HG02571 (cell line): Measurements from ENCODE around the gene IMMP2L.

Source experiments
- ATAC-seq: cut with Tn5 transposase; IDR thresholded peaks from one replicate; pipeline ENCODE4 v1.9.1; 2021; ENCODE audit warnings: mild to moderate bottlenecking, moderate library complexity; ENCODE audit not compliant: unreplicated experiment

Gene IMMP2L

GRCh38 chr7:111401516-111401915 is 160.8 kb downstream of the IMMP2L start:
- ATAC-seq = no peak

DNA sequence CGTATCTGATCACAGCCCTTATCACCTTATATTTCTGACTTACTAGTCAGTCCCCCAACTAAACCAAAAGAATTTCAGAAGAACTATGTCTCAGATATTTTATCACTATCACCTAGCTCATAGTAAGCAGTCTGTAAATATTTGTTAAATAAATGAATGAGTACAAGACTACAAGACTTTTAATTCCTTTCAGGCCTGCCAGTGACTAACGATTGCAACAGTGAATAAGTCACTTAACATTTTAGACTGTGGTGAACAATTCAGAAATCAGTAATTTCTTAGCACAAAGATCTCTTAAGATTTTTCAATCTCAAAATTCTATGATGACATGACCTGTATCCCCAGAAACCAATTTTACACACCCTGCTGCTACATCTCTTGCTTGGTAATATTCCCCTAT is 162.2 kb downstream of the IMMP2L start:
- no peak for ATAC-seq

DNA sequence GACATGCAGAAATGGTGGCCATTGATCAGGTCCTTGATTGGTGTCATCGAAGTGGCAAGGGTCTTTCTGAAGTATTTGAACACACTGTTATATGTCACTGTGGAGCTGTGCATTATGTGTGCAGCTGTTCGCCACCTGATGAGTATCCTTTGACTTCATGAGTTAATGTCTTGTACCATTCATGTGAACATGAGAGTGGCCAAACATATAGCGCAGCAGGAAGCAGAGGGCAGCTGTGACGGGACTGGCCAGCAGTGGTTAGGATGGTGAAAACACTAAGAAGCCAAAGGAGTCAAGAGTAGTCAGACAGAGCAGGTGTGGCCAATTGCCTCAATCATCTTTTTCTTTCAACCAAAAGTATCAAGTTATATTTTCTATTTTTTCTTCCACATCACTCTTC is 167.4 kb downstream of the IMMP2L start:
- no peak for ATAC-seq

- ATAC-seq = no peak
Observed at GRCh38 chr7:111393011-111393754, 169.1 kb downstream of the IMMP2L start.

GRCh38 chr7:111392294-111392693 is 170.0 kb downstream of the IMMP2L start:
- ATAC-seq = no peak

DNA sequence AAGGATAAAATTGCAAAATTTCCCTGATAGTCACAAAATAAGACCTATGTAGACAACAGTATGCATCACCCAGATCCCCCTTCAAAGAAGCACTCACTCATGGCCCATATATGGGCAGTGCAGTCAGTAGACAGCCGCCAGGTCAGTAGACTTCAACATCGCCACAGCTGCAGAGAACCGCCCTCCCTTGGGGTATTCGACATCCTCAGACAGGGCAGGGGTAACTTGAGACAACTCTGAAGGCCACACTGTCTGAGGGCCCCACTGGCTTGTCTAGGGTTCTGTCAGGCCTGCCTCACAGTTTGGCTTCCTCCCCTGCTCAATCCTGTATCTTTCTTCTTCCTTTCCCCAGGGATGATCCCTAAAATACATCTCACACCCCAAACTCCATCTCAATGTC is 172.3 kb downstream of the IMMP2L start:
- no peak for ATAC-seq

DNA sequence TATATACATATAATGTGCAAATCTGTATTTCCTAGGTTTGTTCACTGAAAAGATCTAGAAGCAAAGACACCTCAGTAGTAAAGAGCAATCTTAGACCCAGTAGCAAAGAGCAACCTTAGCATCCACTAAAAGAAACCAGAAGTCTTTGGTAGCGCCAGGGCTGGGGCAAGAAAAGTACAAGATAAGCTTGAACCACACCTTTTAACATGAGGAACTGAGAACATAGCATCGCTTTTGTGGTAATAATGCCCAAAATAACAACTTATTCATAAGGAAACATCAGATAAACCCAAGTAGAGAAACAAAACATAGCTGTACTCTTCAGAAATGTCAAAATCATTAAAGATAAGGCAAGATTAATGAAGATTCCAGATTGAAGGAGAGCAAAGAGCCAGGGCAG is 173.4 kb downstream of the IMMP2L start:
- ATAC-seq = no peak

GRCh38 chr7:111388016-111388415 is 174.3 kb downstream of the IMMP2L start:
- ATAC-seq = no peak

DNA sequence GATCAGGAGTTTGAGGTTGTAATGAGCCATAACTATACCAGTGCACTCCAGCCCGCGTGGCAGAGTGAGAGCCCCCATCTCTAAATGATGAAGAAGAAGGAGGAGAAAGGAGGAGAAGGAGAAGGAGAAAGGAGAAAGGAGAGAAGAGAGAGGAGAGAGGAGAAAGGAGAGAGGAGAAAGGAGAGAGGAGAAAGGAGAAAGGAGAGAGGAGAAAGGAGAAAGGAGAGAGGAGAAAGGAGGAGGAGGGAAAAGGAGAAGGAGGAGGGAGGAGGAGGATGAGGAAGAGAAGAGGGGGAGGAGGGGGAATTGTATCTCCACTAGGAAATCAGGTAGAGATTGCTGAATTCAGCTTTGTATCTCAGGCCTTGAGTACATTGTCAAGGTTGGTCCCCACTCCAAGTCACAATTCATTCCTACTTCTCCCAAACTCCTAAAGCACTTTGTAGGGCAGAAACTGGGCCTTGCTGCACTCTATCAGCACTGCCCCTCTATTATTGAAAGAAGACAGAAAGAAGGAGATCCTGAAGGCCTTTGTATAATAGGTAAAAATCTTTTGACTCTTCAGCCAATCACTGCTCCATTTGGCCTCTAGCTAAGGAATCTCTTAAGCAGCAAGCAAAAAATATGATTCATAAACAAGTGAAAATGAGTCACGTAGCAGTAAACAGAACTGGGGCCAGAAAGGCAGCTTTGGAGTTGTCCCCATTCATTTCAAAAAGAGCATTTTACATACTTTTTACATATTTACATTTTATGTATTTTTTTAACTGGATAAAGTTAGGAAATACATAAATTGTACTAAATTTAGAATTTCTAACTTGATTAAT is 178.0 kb downstream of the IMMP2L start:
- ATAC-seq = no peak

- ATAC-seq = no peak
Observed at GRCh38 chr7:111383133-111383532, 179.2 kb downstream of the IMMP2L start.

- no peak for ATAC-seq
Observed at GRCh38 chr7:111381590-111381989, 180.7 kb downstream of the IMMP2L start.

DNA sequence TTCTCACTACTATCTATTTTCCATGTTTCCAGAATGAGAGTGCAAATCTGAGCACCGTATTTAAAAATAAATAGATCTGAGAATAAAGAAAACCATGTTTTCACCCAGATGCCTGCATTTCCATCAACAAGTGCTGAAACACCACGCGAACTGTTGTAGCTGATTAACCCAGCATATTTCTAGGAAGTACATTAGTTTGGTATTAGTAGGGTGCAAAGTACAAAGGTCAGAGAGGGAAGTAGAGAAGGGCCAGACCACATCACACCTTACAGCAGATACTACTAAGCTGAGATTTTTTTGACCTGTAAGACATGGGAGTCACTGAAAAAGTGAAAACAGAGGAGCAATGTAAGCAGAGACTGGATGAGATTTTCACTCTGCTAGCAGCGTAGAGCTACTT is 181.3 kb downstream of the IMMP2L start:
- ATAC-seq = no peak

GRCh38 chr7:111374027-111374426 is 188.3 kb downstream of the IMMP2L start:
- no peak for ATAC-seq

GRCh38 chr7:111371437-111371836 is 190.9 kb downstream of the IMMP2L start:
- no peak for ATAC-seq

DNA sequence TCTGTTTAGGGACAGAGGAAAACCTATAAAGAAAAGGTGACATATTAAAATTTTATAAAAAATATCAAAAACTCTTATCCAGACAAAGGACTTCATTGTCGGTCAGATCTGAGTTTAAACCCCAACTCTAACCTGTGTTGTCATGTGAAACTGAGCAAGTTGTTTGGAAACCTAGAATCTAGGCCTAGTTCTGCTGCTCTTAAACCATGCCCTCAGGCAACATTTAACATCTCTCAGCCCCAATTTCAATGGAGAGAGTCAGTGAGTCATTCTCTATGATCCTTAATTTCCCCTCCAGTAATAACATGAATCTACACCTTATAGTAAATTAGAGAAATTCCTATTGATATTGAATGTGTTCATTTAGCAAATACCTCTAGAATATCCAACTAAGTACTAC is 192.3 kb downstream of the IMMP2L start:
- ATAC-seq = no peak

DNA sequence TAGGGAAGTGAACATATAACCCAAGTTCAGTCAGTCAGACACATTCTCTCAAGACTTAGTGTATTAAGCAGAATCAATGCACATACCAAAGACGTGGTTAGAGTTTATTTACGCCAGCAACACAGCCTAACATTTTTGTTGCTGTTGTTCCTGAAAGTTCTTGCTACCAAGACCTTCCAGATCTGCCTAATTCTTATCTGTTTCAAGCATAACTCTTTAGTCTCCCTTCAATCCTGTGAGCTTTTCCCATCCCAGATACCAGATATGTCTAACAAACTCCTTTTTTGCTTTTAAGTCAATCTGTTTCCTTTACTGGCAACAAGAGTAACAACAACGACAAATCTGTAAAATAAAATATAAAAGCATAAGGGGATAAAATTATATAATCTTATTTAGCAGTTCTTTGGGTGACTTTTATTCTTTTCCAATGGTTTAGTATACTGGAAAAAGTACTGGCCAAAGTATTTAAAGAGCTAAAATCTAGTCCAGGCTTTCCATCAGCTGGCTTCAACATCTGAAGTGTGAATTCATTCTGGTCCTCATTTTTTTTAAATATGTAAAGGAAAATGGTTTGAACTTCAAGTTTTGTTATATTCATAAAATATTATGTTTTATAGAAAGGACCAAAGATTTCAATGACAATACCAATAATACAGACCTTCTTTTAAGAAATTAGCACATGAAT is 193.8 kb downstream of the IMMP2L start:
- no peak for ATAC-seq

GRCh38 chr7:111364413-111364812 is 197.9 kb downstream of the IMMP2L start:
- no peak for ATAC-seq

- ATAC-seq = no peak
Observed at GRCh38 chr7:111363099-111363498, 199.2 kb downstream of the IMMP2L start.

DNA sequence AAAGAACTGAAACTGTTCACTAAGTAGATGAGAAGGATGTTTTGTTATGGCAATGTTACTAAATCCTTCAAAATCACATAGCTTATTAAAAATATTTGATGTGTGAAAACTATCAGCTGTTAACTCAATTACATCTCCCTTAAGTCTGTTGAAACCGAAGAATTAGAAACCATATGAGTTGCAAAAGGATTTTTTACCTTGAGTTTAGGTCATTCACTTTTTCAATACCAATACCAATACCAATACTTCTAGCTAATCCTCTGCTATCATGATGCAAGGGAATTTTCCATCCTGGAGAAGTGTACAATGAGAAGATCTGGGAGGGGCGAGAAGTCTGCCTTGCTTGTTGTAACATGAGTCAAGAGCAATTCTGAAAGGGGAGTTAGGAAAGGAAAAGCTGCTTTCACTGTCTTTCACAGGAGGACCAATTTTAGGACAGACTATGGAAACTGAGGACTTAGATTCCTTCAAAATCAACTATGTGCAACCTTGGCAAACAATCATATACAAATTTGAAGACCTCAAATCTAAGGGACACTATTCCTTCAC is 199.7 kb downstream of the IMMP2L start:
- no peak for ATAC-seq

DNA sequence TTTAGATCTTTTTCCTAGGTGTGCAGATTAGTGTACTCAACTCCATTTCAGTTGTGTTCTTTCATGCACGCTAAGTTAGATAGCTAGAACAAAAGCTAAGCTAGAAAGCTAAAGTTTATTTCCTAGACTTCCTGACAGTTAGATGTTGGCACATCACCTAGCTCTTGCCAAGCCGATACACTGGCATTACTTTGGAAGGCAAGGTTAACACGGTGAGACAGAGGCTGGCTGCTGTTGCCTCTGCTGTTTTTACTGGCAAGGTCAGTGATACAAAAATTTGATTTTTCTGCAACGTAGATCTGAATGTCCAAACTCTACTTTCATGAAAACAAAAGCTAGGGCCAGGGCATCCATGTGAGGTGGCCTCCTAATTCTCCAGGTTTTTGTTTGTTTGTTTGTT is 203.4 kb downstream of the IMMP2L start:
- ATAC-seq = no peak

GRCh38 chr7:111357691-111358090 is 204.6 kb downstream of the IMMP2L start:
- no peak for ATAC-seq
